A673 (cell line): Measurements from ENCODE around the gene FYTTD1. TPM values are rescaled to one million over a fixed set of nuclear protein-coding genes. Genes with fewer than 3 reads are reported as not detected.

Source experiments
- BruUV-seq: library from RNA; stranded (reverse); fragments of 400-500 nt; replicated peaks from 2 replicates; lab custom pipeline; 2021; lab: Mats Ljungman, UMichigan
- CTCF ChIA-PET: fragments of 300-600 bp; sonication (Branson Sonifier 250); formaldehyde crosslinking; loops from one replicate; lab custom pipeline; 2022; ENCODE audit warnings: antibody characterized with exemption; lab: Charles Lee
- POLR2A ChIA-PET: fragments of 300-600 bp; sonication (Branson Sonifier 250); formaldehyde crosslinking; loops from one replicate; lab custom pipeline; 2022; ENCODE audit warnings: antibody characterized with exemption; ENCODE audit not compliant: low non-redundant PET; lab: Charles Lee
- DNase-seq: peaks from one replicate; pipeline ENCODE4 v3.0.0-alpha.2; 2015; ENCODE audit warnings: low spot score
- H3K27ac ChIP-seq: fragments of 200-600 bp; sonication (generic); 2 replicates; pipeline ENCODE4 v1.5.1; 2016; ENCODE audit warnings: mixed run types, low read depth, mild to moderate bottlenecking, mixed read lengths, antibody characterized with exemption, low read length; ENCODE audit not compliant: poor library complexity, severe bottlenecking
- H3K27me3 ChIP-seq: fragments of 200-600 bp; sonication (generic); replicated peaks from 2 replicates; pipeline ENCODE4 v1.6.1; 2017; ENCODE audit warnings: mixed run types, low read depth, mild to moderate bottlenecking, mixed read lengths, antibody characterized with exemption, low read length; ENCODE audit not compliant: insufficient read depth, poor library complexity
- H3K36me3 ChIP-seq: fragments of 200-600 bp; sonication (generic); 2 replicates; pipeline ENCODE4 v1.6.1; 2016; ENCODE audit warnings: mixed run types, mild to moderate bottlenecking, mixed read lengths, antibody characterized with exemption, low read length; ENCODE audit not compliant: insufficient read depth, poor library complexity, severe bottlenecking
- H3K4me1 ChIP-seq: fragments of 200-600 bp; sonication (generic); 2 replicates; pipeline ENCODE4 v1.6.1; 2017; ENCODE audit warnings: mixed run types, mild to moderate bottlenecking, mixed read lengths, antibody characterized with exemption, low read length; ENCODE audit not compliant: insufficient read depth, poor library complexity, severe bottlenecking
- H3K4me3 ChIP-seq: fragments of 200-600 bp; sonication (generic); 2 replicates; pipeline ENCODE4 v1.5.1; 2016; ENCODE audit warnings: low read depth, mixed run types, mild to moderate bottlenecking, mixed read lengths, low read length; ENCODE audit not compliant: poor library complexity, severe bottlenecking
- H3K9me3 ChIP-seq: fragments of 200-600 bp; sonication (generic); 2 replicates; pipeline ENCODE4 v1.6.1; 2016; ENCODE audit warnings: mixed run types, low read depth, mild to moderate bottlenecking, mixed read lengths, antibody characterized with exemption, low read length; ENCODE audit not compliant: poor library complexity, severe bottlenecking
- CTCF ChIP-seq: fragments of 300-800, 200-600 bp; sonication (generic); conservative IDR thresholded peaks from 2 replicates; pipeline ENCODE4 v1.5.1; 2017; ENCODE audit warnings: low read depth, mild to moderate bottlenecking, antibody characterized with exemption, low read length, moderate library complexity, mixed read lengths
- EZH2 ChIP-seq: fragments of 200-600 bp; sonication (generic); IDR thresholded peaks from 2 replicates; pipeline ENCODE4 v1.6.1; 2017; ENCODE audit warnings: borderline replicate concordance, low read depth, mild to moderate bottlenecking, mixed read lengths, antibody characterized with exemption, low read length; ENCODE audit not compliant: poor library complexity, severe bottlenecking
- intact Hi-C: fragments of 100-400 bp; cut with micrococcal nuclease; formaldehyde crosslinking; loops from one replicate; pipeline ENCODE4 v1.10.0; 2022; ENCODE audit not compliant: unreplicated experiment
- total RNA-seq: library from RNA; stranded (reverse); gene quantifications from 2 replicates; pipeline ENCODE4 v1.2.3, GENCODE V29; 2021

Gene FYTTD1
- total RNA-seq, 1 experiment from 2014 or later = 89.7 TPM

GRCh38 chr3:197713477-197713822 is 36.2 kb upstream of the FYTTD1 start:
- H3K4me3 ChIP-seq = no peak overlapping the region
- no TSS peak for BruUV-seq
- H3K27ac ChIP-seq = peak overlapping the region; percentile 82
- ChIA-PET POLR2A (no interaction called here), CTCF (no interaction called here)
- no peaks in the 10 kb centered on the region for H3K27me3 ChIP-seq
- H3K36me3 ChIP-seq = no peaks in the 10 kb centered on the region
- TF ChIP-seq EZH2 = no peak
- TF ChIP-seq CTCF = no peak
- no peak for DNase-seq
- H3K4me1 ChIP-seq = peaks cover 12% of the 10 kb centered on the region
- no peaks in the 10 kb centered on the region for H3K9me3 ChIP-seq
- intact Hi-C loops = no loop called here

DNA sequence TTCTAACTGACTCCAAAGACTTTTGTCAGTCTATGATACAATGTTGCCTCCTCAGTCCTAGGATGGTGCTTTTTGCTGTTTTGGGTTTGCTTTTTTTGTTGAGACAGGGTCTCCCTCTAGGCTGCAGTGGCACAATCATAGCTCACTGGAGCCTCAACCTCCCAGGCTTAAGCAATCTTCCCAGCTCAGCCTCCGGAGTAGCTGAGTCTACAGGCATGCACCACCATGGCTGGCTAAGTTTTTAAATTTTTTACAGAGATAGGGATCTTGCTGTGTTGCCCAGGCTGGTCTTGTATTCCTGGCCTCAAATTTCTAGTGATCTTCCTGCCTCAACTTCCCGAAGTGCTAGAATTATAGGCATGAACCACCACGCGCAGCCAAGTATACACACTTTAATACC is 35.4 kb upstream of the FYTTD1 start:
- H3K4me3 ChIP-seq = no peak overlapping the region
- H3K27me3 ChIP-seq = no peaks in the 10 kb centered on the region
- H3K9me3 ChIP-seq = no peaks in the 10 kb centered on the region
- TF ChIP-seq EZH2 (no peak), CTCF (no peak)
- CTCF ChIA-PET = no interaction called here
- peak overlapping the region; percentile 47 for H3K27ac ChIP-seq
- BruUV-seq = no TSS peak
- no peaks in the 10 kb centered on the region for H3K36me3 ChIP-seq
- POLR2A ChIA-PET = no interaction called here
- no peak for DNase-seq
- H3K4me1 ChIP-seq = peaks cover 12% of the 10 kb centered on the region
- intact Hi-C loops = no loop called here

DNA sequence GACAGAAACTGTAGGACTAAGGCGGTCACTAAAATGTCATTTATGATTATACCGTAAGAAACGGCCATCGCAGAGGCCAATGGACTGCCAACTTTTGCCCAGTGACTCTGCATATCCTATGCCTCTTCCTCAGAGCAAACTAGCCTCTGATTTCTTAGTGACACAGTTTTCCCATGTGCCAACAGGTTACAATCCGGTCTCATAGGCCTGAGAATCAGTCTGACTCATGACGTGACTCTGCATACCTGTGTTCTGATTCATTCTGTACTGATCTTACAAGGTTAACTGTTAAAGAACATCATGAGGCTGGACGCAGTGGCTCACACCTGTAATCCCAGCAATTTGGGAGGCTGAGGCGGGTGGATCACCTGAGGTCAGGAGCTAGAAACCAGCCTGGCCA is 30.8 kb upstream of the FYTTD1 start:
- DNase-seq = no peak
- CTCF ChIA-PET = no interaction called here
- Histone ChIP-seq H3K9me3 (peaks cover 13% of the 10 kb centered on the region), H3K27me3 (no peaks in the 10 kb centered on the region), H3K27ac (no peak overlapping the region), H3K36me3 (peaks cover 5% of the 10 kb centered on the region), H3K4me3 (no peak overlapping the region), H3K4me1 (no peaks in the 10 kb centered on the region)
- intact Hi-C loops = no loop called here
- TF ChIP-seq CTCF (no peak), EZH2 (no peak)
- POLR2A ChIA-PET = no interaction called here
- BruUV-seq = no TSS peak
